NT2/D1 (cell line): ENCODE data around the gene CTDSPL2.
A peak's percentile ranks its signal among the peaks of the same experiment; 100 is the strongest.

Source experiments
- DNase-seq: peaks from one replicate; pipeline ENCODE4 v3.0.0-alpha.2; 2011; ENCODE audit warnings: low read depth, low spot score
- H3K27me3 ChIP-seq: 2 replicates; pipeline ENCODE4 v1.6.0; 2011; ENCODE audit warnings: mild to moderate bottlenecking; ENCODE audit not compliant: insufficient read length, insufficient read depth
- H3K36me3 ChIP-seq: 2 replicates; pipeline ENCODE4 v1.6.1; 2011; ENCODE audit warnings: mild to moderate bottlenecking, low read length, mixed read lengths; ENCODE audit not compliant: insufficient read depth, insufficient read length
- H3K4me1 ChIP-seq: 2 replicates; pipeline ENCODE4 v1.5.1; 2011; ENCODE audit not compliant: insufficient read depth, insufficient read length
- H3K4me3 ChIP-seq: 2 replicates; pipeline ENCODE4 v1.5.1; 2011; ENCODE audit warnings: low read depth; ENCODE audit not compliant: insufficient read length
- H3K9ac ChIP-seq: 2 replicates; pipeline ENCODE4 v1.6.0; 2011; ENCODE audit warnings: low read depth; ENCODE audit not compliant: insufficient read length
- H3K9me3 ChIP-seq: 2 replicates; pipeline ENCODE4 v1.5.1; 2011; ENCODE audit warnings: mild to moderate bottlenecking, low read length; ENCODE audit not compliant: insufficient read depth
- SUZ12 ChIP-seq: IDR thresholded peaks from 2 replicates; pipeline ENCODE4 v1.6.1; 2011; ENCODE audit not compliant: insufficient read length, insufficient read depth; ENCODE audit errors: extremely low read depth
- YY1 ChIP-seq: IDR thresholded peaks from 2 replicates; pipeline ENCODE4 v1.6.1; 2011; ENCODE audit not compliant: insufficient read length, insufficient read depth
- ZNF274 ChIP-seq: IDR thresholded peaks from 2 replicates; pipeline ENCODE4 v1.6.1; 2011; ENCODE audit warnings: mild to moderate bottlenecking, low read depth, low read length

CTDSPL2 gene

DNA sequence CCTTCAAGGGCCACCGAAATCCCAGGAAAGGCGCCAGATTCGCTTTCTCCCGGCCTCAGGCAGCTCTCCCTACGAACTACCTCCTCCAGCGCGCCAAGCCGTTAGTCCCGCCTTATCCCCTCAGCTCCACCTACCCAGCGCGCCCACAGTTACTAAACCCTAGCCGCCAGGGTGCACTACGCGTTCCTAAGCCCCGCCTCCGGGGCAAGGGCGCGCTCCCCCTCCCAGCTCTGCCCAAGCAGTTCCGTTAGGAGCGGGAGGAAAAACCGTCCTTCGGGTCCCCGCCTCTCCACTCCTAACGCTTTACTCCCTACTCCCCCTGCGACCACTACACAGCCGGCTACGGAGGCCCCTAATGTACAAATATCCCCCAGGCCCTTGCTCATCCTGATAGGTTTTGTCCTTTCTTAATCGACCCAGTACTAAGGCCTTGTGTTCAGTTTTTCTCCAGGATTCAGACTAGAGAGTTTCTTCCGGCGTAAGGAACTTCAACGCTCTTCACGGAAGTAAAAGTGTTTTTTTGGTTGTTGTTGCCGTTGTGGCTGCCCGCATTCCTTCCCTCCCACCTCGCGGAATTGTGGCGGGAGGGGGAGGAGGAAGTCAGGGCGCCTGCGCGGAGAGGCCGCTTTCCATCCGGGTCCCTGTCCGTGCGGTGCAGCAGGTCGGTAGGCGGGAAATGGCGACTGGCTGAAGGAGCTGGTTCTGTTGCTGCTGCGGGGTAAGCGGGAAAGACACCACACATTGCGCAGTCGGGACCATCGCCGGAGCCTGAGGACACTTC, at the start of gene CTDSPL2:
TSS of gene CTDSPL2 (plus strand) at position 655 of the 781 bp plus-strand sequence. CDS start 31,386 bp downstream, outside the sequence.
- DNase-seq, result peak; percentile 94
- H3K4me3 ChIP-seq, result peak within 1 kb of the TSS; percentile 99
- peaks cover 4% of the 10 kb centered on the region for H3K36me3 ChIP-seq
- TF ChIP-seq SUZ12 (no peak), YY1 (peak; percentile 56)
- H3K4me1 ChIP-seq, result no peaks in the 10 kb centered on the region
- no peaks in the 10 kb centered on the region for H3K27me3 ChIP-seq
- no peaks in the 10 kb centered on the region for H3K9me3 ChIP-seq
- H3K9ac ChIP-seq, result peak within 1 kb of the TSS; percentile 99

DNA sequence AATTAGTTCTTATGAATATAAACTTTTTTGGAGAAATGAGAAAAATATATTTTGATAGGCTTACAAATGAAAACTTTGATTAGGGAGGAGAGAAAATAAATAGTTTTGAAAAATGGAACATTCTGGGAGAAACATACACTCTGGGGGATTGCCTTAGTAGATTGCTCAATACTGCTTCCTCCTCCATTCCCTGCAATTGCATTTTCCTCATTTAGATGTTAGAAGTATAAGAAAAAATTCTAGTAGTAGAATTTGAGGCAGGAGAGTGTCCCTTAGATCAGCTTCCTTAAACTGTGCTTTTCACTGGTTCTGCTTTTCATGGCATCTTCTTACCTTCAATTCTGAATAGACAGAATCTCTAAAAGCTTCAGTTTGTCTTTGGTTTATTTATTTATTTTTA, 46.2 kb upstream of the CTDSPL2 start:
- H3K27me3 ChIP-seq, result no peaks in the 10 kb centered on the region
- peaks cover 4% of the 10 kb centered on the region for H3K36me3 ChIP-seq
- no peak overlapping the region for H3K4me3 ChIP-seq
- DNase-seq, result no peak
- H3K9me3 ChIP-seq, result no peaks in the 10 kb centered on the region
- TF ChIP-seq YY1 (no peak), SUZ12 (no peak), ZNF274 (no peak)
- H3K4me1 ChIP-seq, result no peaks in the 10 kb centered on the region
- H3K9ac ChIP-seq, result no peak overlapping the region

DNA sequence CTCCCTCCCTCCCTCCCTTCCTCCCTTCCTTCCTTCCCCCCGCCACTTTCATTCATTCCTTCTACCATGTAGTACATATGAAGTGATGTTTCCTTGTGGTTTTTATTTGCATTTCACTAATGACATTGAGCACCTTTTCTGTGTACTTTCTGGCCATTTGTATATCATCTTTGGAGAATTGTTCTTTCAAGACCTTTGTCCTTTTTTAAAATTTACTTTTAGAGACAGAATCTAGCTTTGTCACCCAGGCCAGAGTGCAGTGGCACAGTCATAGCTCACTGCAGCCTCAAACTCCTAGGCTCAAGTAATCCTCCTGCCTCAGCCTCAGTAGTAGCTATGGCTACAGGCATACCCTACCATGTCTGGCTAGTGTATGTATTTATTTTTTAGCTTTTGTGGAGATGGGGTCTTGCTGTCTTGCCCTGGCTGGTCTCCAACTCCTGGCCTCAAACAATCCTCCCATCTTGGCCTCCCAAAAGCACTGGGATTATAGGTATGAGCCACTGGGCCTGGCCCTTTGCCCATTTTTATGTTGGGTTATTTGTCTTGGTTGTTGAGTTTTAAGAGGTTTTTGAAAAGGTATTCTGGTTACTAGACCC, 42.0 kb upstream of the CTDSPL2 start:
- Histone ChIP-seq H3K36me3 (peaks cover 4% of the 10 kb centered on the region), H3K9ac (no peak overlapping the region), H3K9me3 (no peaks in the 10 kb centered on the region), H3K27me3 (no peaks in the 10 kb centered on the region), H3K4me3 (no peak overlapping the region), H3K4me1 (no peaks in the 10 kb centered on the region)
- no peak for DNase-seq
- TF ChIP-seq ZNF274, result no peak
- no peak for TF ChIP-seq SUZ12
- TF ChIP-seq YY1, result no peak

DNA sequence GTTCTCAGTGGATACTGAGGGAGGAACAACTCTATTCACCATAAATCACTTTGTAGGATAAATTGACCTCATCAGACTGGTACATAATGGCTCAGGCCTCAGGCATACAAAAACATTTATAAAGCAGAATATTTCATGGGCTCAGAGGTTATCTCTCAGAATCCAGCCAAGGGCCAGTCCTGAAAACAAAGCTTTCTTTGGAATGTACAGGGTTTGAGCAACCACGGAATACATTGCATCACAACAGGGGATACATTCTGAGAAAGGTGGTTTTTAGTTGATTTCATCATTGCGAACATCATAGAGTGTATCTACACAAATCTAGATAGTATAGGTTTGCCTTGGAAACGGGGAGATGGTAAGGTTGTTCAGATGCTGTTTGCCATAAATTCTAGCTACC, 33.4 kb upstream of the CTDSPL2 start:
- Histone ChIP-seq H3K27me3 (no peaks in the 10 kb centered on the region), H3K4me1 (no peaks in the 10 kb centered on the region), H3K9ac (no peak overlapping the region), H3K4me3 (no peak overlapping the region), H3K36me3 (no peaks in the 10 kb centered on the region), H3K9me3 (no peaks in the 10 kb centered on the region)
- no peak for DNase-seq
- TF ChIP-seq SUZ12 (no peak), YY1 (no peak), ZNF274 (no peak)

DNA sequence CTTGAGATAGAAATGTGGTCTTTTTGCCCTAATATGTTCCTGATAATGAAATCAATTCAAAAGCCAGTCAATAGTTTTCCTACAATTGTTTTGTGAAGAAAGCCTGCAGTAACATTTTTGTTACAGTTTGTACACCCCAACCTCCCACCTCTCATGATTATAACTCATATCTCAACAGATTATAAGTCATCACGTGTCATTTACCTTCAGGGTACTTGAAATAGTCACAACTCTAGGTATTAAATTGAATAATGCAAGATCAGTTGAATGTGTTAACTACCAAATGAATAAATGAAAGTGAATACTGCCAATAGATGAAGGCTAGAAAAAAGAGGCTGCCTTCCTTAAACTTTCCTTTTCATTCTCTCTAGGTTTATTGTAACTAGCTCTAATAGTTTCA, 32.9 kb upstream of the CTDSPL2 start:
- H3K9ac ChIP-seq, result no peak overlapping the region
- no peaks in the 10 kb centered on the region for H3K36me3 ChIP-seq
- no peaks in the 10 kb centered on the region for H3K4me1 ChIP-seq
- H3K27me3 ChIP-seq, result no peaks in the 10 kb centered on the region
- no peak for DNase-seq
- no peaks in the 10 kb centered on the region for H3K9me3 ChIP-seq
- no peak for TF ChIP-seq ZNF274
- TF ChIP-seq SUZ12, result no peak
- TF ChIP-seq YY1, result no peak
- no peak overlapping the region for H3K4me3 ChIP-seq

DNA sequence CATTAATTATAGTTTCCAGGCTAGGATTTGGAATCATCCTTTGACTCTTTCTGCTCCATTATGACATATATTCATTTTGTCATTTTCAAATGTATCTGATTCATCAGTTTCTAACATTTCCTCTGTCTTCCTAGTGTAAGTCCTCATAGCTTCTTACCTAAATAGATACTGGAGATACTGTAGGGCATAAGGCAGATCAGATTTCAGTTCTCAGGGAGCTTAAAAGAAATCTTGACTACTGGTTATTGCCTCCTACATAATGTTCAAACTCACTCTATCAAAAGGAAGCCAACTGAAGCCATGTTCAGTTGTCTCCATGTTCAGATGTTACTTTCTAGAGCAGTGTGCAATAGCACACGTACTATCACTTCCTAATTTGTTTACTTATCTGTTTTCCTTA, 29.6 kb upstream of the CTDSPL2 start:
- TF ChIP-seq ZNF274 (no peak), SUZ12 (no peak), YY1 (no peak)
- Histone ChIP-seq H3K9ac (no peak overlapping the region), H3K36me3 (no peaks in the 10 kb centered on the region)

DNA sequence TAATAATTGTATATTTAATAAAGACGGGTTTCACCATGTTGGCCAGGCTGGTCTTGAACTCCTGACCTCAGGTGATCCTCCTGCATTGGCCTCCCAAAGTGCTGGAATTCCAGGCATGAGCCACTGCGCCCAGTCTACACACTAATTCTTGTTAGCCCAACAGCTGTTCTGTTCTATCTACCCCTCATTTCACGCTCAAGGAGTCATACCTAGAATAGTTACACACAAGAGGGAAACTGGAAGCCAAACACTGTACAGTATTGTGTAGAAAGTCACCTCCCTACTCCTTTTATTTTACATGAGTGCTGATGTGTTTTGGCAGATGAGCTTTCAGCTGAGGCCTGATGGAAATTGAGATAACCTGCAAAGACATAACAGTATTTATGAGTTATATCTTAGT, 13.4 kb upstream of the CTDSPL2 start:
- DNase-seq, result no peak
- Histone ChIP-seq H3K36me3 (no peaks in the 10 kb centered on the region), H3K9ac (no peak overlapping the region), H3K27me3 (no peaks in the 10 kb centered on the region), H3K4me1 (no peaks in the 10 kb centered on the region), H3K4me3 (no peak overlapping the region), H3K9me3 (no peaks in the 10 kb centered on the region; the same call in 1 of the 2 replicates)
- TF ChIP-seq SUZ12, result no peak
- no peak for TF ChIP-seq ZNF274
- no peak for TF ChIP-seq YY1

More for the DNA sequence above, 29.6 kb upstream of the CTDSPL2 start:
- Histone ChIP-seq H3K9me3 (no peaks in the 10 kb centered on the region), H3K4me3 (no peak overlapping the region), H3K4me1 (no peaks in the 10 kb centered on the region), H3K27me3 (no peaks in the 10 kb centered on the region)
- no peak for DNase-seq
